Central memory CD4-positive, alpha-beta T cell (primary cell): Measurements from ENCODE around the gene RGS11.

Experiments
- DNase-seq: peaks from one replicate; pipeline ENCODE4 v3.0.0; 2022
- total RNA-seq, 3 experiments: gene quantifications; one replicate each; lab custom pipeline; 2026; lab: John Stamatoyannopoulos, UW

The RGS11 gene
- 0 to 0.27 (median 0.19) reads per million in 3 experiments for total RNA-seq

DNA sequence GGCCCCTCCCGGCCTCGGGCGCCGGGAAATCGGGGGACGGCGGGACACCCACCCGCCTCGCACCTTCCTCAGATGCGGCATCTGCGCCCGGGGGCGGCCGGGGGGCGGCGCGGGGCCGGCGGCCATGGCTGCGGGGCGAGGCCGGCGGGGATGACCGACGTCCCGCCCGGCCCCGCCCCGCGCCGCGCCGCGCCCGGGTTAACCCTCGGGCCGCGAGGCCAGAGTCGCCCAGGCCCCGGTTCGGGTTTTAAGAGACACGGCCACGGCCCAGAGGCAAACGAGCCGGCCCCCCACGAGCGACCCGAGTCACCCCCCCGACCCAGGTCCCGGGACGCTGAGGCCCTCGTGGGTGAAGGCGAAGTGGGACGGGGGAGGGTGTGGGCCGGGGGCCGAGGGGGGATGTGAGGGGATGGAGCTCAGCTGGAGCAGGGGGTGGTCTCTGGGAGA, at the start of gene RGS11:
TSS of gene RGS11 (minus strand) at position 159 of the 447 bp plus-strand sequence. CDS start at position 126, 33 bp downstream.
- DNase-seq: no peak

DNA sequence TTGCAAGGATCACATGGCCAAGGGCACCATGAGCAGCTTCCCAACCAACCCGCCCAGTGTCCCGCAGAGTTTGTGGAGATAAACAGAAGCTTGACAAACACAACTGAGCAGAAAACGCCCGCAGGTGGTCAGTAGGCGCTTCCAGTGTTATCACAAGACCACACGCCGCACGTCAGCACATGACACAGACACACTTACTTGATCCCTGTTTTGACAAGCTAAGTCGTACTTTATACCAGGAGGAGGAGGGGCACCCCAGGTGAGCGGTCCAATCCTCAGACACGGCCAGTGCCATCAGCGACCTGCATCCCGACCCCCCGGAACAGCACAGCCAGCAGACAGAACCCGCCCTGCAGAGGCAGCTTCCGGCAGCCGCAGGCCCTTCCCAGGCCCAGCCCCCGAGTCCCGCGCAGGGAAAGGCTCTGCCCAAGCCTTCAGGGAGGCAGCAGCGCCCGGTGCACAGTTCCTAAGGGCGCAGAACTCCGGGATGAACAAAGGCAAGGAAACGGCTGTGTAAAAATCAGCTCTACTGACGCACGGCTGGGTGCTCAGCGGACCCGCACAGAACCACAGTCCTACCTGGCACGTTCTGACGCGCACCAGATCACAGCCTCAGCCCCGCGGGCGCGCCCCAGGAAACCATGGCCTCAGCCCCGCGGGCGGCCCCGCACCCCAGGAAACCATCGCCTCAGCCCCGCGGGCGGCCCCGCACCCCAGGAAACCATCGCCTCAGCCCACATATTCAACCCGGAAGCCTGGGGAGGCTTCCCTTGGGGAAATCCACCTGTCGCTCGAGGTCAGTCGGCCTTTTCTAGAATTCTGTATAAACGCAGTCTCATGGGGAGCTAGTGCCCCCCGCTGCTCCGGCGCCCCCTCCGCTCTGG, 48.9 kb upstream of the RGS11 start:
- peak; percentile 93 for DNase-seq

DNA sequence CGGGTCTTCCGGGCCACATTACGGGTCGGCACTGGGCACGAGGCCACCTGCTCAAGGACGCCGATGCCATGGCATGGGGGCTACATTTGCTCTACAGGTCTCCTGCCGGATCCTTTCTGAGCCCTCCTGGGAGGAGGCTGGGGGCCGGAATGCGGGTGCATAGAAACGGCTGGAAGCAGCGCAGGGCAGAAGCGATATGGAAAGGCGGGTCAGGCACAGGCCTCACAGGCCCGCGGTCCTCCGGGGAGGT, 48.4 kb upstream of the RGS11 start:
- DNase-seq: no peak

DNA sequence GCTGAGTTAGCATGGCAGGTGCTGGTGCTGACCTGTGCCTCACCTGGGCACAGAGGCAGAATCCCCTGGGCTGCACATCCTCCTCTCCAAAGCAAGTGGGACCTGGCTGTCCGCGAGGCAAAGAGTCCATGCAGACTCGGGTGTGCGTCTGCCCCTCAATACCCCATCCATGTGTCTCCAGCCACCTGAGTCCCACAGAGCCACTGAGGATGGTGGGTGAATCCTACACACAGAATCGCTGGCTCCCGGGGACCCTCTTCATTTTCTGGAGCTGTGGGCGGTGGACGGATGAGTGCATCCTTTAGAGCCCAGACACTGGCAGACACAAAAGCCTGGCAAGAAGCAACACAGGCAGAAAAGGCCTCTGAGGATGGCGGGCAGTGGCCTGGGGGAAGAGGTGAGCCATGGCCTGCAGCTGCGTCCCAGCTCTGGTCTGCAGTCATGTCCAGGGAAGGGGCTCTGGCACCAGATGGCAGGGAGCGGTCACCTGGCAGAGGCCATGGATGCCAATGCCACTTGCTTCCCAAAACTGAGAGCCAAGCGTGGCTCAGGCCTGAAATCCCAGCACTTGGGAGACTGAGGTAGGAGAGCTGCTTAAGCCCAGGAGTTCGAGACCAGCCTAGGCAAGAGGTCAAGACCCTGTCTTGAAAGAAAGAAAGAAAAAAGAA, 46.9 kb upstream of the RGS11 start:
- DNase-seq: no peak

GRCh38 chr16:321532-321931, 45.8 kb upstream of the RGS11 start:
- no peak for DNase-seq

GRCh38 chr16:320206-320605, 44.5 kb upstream of the RGS11 start:
- DNase-seq: no peak

DNA sequence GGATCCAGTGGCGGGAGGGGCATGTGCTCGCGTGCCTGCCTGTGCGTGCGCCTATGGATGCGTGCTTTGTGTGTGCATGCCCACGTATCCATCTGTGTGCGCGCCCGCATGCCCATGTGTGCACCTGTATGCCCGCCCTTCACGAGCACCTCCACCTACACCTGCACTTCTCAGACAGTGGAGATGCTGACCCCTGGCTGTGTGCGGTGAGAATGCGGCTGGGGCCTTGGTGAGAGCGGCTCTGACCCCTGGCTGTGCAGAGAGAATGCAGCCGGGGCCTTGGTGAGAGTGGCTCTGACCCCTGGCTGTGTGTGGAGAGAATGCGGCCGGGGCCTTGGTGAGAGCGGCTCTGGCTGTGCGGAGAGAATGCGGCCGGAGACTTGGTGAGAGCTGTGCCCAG, 42.9 kb upstream of the RGS11 start:
- no peak for DNase-seq

- DNase-seq: no peak
Observed at GRCh38 chr16:317583-317982, 41.8 kb upstream of the RGS11 start.

DNA sequence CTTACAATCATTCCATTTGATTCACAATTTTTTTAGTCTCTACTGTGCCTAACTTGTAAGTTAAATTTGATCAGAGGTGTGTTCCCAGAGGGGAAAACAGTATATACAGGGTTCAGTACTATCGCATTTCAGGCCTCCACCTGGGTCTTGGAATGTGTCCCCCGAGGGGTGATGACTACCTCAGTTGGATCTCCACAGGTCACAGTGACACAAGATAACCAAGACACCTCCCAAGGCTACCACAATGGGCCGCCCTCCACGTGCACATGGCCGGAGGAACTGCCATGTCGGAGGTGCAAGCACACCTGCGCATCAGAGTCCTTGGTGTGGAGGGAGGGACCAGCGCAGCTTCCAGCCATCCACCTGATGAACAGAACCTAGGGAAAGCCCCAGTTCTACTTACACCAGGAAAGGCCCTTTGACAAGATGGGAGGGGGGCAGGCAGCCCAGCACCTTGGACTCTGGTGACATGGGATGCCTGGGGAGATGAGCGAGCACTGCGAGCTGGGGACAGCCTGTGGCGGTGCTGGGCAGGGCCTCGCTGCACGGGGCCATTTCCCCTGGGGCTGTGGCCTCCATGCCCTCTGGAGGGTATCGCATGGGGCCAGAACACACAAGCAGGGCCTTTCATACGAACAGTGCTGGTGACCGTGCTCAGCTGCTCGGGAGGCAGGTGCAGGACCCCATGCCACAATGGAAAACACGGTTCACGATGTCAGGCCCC, 41.2 kb upstream of the RGS11 start:
- no peak for DNase-seq

DNA sequence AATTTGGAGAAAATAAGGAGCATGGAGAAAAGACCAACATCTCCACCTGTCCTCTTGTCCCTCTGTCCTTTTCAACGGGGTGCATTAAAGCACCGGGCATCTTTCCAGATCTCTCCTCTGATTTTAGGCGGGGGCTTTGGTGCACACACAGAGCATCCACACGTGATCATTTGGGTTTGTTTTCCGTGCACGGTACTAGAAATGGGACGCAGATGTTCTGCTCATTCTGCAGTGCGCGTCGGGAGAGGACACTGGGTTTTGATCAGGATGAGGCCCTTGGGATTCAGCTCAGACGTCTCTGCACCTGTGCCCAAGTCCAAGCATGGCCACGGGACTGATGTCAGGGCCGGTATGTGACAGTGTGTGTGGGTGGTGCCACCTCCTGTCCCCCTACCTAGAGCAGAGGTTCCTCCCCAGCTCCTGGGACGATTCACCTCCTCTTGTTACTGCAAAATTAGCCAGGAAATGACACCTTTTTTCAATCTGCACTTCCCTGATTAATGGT, 39.1 kb upstream of the RGS11 start:
- no peak for DNase-seq

DNA sequence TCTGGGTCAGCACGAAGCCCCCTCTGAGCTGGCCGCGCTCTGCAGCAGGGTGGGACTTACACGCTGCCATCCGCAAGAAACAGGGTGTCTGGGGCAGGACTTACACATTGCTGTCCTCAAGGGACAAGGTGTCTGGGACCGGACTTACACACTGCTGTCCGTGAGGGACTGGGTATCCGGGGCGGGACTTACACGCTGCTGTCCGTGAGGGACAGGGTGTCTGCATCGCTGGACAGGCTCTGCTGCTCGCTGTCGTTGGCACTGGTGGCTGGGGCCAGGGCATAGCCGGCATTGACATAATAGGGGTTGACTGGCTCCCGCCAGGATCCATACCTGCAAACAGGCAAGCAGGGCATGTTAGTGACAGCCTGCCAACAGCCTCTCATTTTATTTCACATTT, 38.6 kb upstream of the RGS11 start:
- no peak for DNase-seq

- DNase-seq: no peak
Observed at GRCh38 chr16:311725-312124, 36.0 kb upstream of the RGS11 start.

DNA sequence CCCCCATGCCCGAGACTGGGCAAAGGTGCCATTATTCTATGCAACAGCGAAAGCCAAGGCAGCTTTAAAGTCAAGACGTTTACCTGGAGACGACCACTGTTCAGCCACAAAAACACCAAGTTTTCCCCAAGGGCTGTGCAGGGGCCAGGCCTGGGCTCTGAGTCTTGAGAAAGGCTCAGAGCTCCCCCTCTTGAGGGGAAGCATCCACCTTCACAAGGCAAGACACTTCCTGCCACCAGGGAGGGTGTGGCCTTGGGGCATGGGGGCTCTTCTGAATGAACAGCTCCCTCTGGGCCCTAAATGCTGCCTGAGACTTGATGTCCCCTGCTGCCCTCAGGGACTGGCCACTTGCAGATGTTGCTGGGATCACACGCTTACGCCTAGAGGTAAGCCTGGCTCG, 33.7 kb upstream of the RGS11 start:
- DNase-seq: no peak

DNA sequence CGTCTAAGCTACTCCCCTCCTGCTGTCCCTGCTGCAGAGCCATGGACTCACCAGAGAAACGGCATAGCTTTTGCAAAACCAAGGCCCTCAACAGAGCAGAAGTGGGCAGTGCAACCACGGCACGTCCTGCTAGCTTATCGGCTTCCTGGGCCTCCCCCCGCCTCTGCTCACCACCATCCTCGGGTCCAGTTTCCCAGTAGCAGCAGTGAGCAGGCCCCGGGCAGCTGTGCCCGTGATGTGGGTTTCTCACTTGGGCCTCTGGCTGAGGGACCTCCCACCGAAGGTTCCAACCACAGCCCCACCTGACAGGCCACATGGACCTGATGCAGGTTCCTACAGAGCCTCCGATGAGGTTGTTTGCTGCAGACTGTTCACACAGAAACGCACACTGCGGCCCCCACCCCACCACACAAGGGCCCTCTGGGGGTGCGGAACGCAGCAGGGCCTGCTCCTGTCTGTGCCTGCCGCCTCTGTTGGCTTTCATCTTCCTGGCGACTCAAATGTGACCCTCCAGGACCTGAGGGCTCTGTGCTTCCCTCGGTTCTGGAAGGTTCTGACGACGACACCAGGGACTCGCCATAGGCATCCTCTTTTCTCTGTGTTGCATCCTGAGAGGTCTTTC, 32.1 kb upstream of the RGS11 start:
- no peak for DNase-seq

- DNase-seq: no peak
Observed at GRCh38 chr16:306911-307370, 31.2 kb upstream of the RGS11 start.

DNA sequence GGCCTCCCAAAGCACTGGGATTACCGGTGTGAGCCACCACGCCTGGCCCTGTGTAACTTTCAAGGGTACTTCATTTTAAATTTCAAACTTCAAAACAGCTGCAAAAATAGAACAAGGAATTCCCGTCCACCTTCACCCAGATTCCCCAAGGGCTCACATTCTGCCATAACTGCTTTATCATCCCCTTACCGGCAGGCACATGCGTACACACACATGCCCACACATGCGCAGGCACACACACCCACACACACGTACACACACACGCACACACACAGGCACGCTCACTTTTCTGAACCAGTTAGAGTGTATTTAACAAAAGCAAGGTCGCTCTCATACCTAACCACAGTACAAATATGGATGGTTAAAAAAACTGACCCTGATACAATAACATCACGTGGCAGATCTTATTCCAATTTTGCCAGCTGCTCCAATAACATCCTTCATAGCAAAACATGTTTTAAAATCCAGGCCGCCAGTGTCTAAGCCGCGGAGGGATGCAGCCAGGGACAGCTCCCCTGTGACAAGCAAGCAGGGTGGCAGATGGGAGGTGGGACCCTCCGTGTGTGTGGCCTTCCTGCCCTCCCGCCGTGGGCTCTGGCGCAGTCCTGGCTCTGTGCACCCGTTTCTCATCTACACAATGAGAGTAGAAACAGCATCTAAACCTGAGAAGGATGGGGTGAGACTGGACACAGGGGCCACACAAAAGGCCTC, 30.3 kb upstream of the RGS11 start:
- DNase-seq: no peak

DNA sequence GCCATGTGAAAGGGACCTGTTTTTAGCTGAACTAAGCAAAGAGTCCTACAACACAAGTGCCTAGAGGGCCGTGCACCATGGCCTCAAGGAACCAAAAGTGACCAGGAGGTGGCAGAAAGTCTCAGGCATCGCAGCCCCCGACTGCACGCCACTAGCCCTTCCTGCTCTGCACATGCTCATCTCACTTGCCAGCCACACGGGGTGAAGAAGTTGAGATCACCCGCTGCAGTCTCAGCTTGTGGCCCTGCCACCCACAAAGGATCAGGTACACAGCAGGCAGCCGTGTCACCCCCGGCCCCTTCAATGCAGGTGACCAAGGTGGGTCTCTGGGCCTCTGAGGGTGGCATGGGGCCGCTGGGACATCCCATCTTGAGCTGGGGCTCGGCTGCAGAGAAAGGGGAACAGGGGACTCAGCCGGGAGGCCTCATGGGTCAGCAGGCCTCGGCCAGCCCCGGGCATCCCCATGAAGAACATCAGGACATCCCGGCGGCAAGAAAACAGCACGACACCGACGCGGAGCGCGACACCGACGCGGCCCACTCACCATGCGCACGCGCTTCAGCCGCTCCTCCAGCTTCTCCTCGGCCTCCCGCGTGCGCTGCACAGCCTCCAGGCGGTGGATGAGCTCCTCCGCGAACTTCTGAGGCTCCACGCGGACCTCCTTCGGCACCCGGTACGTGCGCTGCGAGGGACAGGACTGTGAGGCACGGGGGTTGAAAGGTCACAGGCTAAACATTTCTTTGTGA, 28.2 kb upstream of the RGS11 start:
- peak; percentile 20 for DNase-seq

- DNase-seq: no peak
Observed at GRCh38 chr16:301950-302349, 26.2 kb upstream of the RGS11 start.

- DNase-seq: no peak
Observed at GRCh38 chr16:301235-301634, 25.5 kb upstream of the RGS11 start.

GRCh38 chr16:297832-298231, 22.1 kb upstream of the RGS11 start:
- DNase-seq: no peak

- no peak for DNase-seq
Observed at GRCh38 chr16:296806-297510, 21.2 kb upstream of the RGS11 start.
